HCT116 (cell line): ENCODE results near the gene AP2A1. TPM values are rescaled to one million over a fixed set of nuclear protein-coding genes. Genes with fewer than 3 reads are reported as not detected.

Experiments
- ATAC-seq: fragments of 200-7000 bp; cut with Tn5 transposase; 2 replicates; pipeline ENCODE4 v1.9.1; 2020; ENCODE audit warnings: mild to moderate bottlenecking, moderate library complexity
- BruUV-seq: library from RNA; stranded (reverse); fragments of 400-500 nt; replicated peaks from 2 replicates; lab custom pipeline; 2021; lab: Mats Ljungman, UMichigan
- CTCF ChIA-PET: fragments of 300-600 bp; sonication (Branson Sonifier 250); formaldehyde crosslinking; loops from one replicate; lab custom pipeline; 2021; ENCODE audit warnings: antibody characterized with exemption; lab: Charles Lee
- POLR2A ChIA-PET: fragments of 300-600, 350-600 bp; sonication (Branson Sonifier 250); formaldehyde crosslinking; loops from one replicate; lab custom pipeline; 2021; ENCODE audit warnings: antibody characterized with exemption; lab: Charles Lee
- RAD21 ChIA-PET, 2 experiments: fragments of 300-600 bp; sonication (Branson Sonifier 250); formaldehyde crosslinking; loops; one replicate each; lab custom pipeline; 2023; ENCODE audit warnings: low total read pairs in 2 of 2; ENCODE audit not compliant: uncharacterized antibody in 2 of 2, unreplicated experiment in 2 of 2, low non-redundant PET in 1 of 2; lab: Charles Lee
- DNase-seq: peaks from one replicate; pipeline ENCODE4 v3.0.0-alpha.2; 2010; ENCODE audit warnings: low read depth, low spot score
- H2AFZ ChIP-seq: fragments of 200-600 bp; shearing (Covaris generic), sonication (generic); 2 replicates; pipeline ENCODE4 v1.6.1; 2017; ENCODE audit warnings: low read depth, mixed run types, mixed read lengths, antibody characterized with exemption, low read length; ENCODE audit not compliant: poor library complexity, severe bottlenecking
- H3K27ac ChIP-seq: 2 replicates; pipeline ENCODE4 v1.5.1; 2012; ENCODE audit warnings: low read depth, low read length
- H3K27me3 ChIP-seq: fragments of 200-600 bp; sonication (generic); 2 replicates; pipeline ENCODE4 v1.6.1; 2016; ENCODE audit warnings: mixed run types, low read length, mixed read lengths; ENCODE audit not compliant: insufficient read depth
- H3K36me3 ChIP-seq, 2 experiments: fragments of 200-500 bp in 1 of 2; fragments of 200-600 bp in 1 of 2; sonication (Bioruptor generic) in 1 of 2; sonication (generic) in 1 of 2; 2 replicates each; pipeline versions ENCODE4 v1.5.1 to v1.6.1; 2014 to 2016; ENCODE audit warnings: low read length in 2 of 2, inconsistent platforms in 1 of 2, mixed read lengths in 1 of 2, mixed run types in 1 of 2; ENCODE audit not compliant: insufficient read depth in 2 of 2, control insufficient read depth in 1 of 2
- H3K4me1 ChIP-seq, 2 experiments: fragments of 200-600 bp in 1 of 2; sonication (generic) in 1 of 2; 2 replicates each; pipeline versions ENCODE4 v1.5.1 to v1.6.1; 2012 to 2017; ENCODE audit warnings: low read length in 2 of 2, inconsistent platforms in 1 of 2, mild to moderate bottlenecking in 1 of 2, mixed read lengths in 1 of 2, mixed run types in 1 of 2, moderate library complexity in 1 of 2; ENCODE audit not compliant: insufficient read depth in 2 of 2, control insufficient read depth in 1 of 2
- H3K4me2 ChIP-seq: fragments of 200-600 bp; sonication (generic); 2 replicates; pipeline ENCODE4 v1.6.1; 2017; ENCODE audit warnings: mixed run types, low read length, mixed read lengths
- H3K4me3 ChIP-seq, 2 experiments: fragments of 200-600 bp in 1 of 2; sonication (generic) in 1 of 2; replicated peaks in 1 of 2; 2 replicates each; pipeline ENCODE4 v1.5.1; 2011 to 2016; ENCODE audit warnings: low read length in 2 of 2, control low read depth in 1 of 2, low read depth in 1 of 2, mild to moderate bottlenecking in 1 of 2, mixed read lengths in 1 of 2, mixed run types in 1 of 2
- H3K79me2 ChIP-seq: fragments of 200-600 bp; sonication (generic); 2 replicates; pipeline ENCODE4 v1.6.1; 2017; ENCODE audit warnings: mild to moderate bottlenecking, mixed run types, low read length, moderate library complexity, mixed read lengths; ENCODE audit not compliant: insufficient read depth
- H3K9ac ChIP-seq: fragments of 200-600 bp; sonication (generic); 2 replicates; pipeline ENCODE4 v1.6.1; 2016; ENCODE audit warnings: low read length, mixed read lengths
- H3K9me2 ChIP-seq: fragments of 200-600 bp; sonication (generic), shearing (Covaris generic); 2 replicates; pipeline ENCODE4 v1.6.1; 2017; ENCODE audit warnings: mixed run types, mild to moderate bottlenecking, moderate library complexity; ENCODE audit not compliant: insufficient read depth
- H3K9me3 ChIP-seq, 2 experiments: fragments of 200-500 bp in 1 of 2; fragments of 200-600 bp in 1 of 2; sonication (Bioruptor generic) in 1 of 2; sonication (generic) in 1 of 2; 2 replicates each; pipeline ENCODE4 v1.6.1; 2014 to 2017; ENCODE audit warnings: low read length in 2 of 2, mixed read lengths in 2 of 2, inconsistent platforms in 1 of 2, low read depth in 1 of 2, mild to moderate bottlenecking in 1 of 2, mixed run types in 1 of 2, moderate library complexity in 1 of 2; ENCODE audit not compliant: control insufficient read depth in 1 of 2, insufficient read depth in 1 of 2
- H4K20me1 ChIP-seq: fragments of 200-600 bp; sonication (generic), shearing (Covaris generic); 2 replicates; pipeline ENCODE4 v1.6.1; 2017; ENCODE audit warnings: mixed run types, mild to moderate bottlenecking, moderate library complexity; ENCODE audit not compliant: insufficient read depth
- CBX3 ChIP-seq: IDR thresholded peaks from 2 replicates; pipeline ENCODE4 v1.6.1; 2012; ENCODE audit warnings: low read depth
- CEBPB ChIP-seq: IDR thresholded peaks from 2 replicates; pipeline ENCODE4 v1.6.1; 2012; ENCODE audit warnings: low read depth
- EGR1 ChIP-seq: IDR thresholded peaks from 2 replicates; pipeline ENCODE4 v1.6.1; 2012; ENCODE audit warnings: low read depth
- EZH2 ChIP-seq: fragments of 200-600 bp; sonication (generic); IDR thresholded peaks from 2 replicates; pipeline ENCODE4 v1.6.1; 2017; ENCODE audit warnings: antibody characterized with exemption, mixed run types
- EZH2phosphoT487 ChIP-seq: fragments of 200-600 bp; IDR thresholded peaks from 2 replicates; pipeline ENCODE4 v1.6.1; 2018; ENCODE audit warnings: antibody characterized with exemption, borderline replicate concordance
- FOSL1 ChIP-seq: IDR thresholded peaks from 2 replicates; pipeline ENCODE4 v1.6.1; 2012; ENCODE audit warnings: low read depth
- POLR2A ChIP-seq: IDR thresholded peaks from 2 replicates; pipeline ENCODE4 v1.7.0; 2011; ENCODE audit warnings: borderline replicate concordance; ENCODE audit not compliant: insufficient read depth, insufficient read length; ENCODE audit errors: extremely low read depth
- POLR2AphosphoS5 ChIP-seq: IDR thresholded peaks from 2 replicates; pipeline ENCODE4 v1.6.1; 2011; ENCODE audit warnings: mild to moderate bottlenecking, low read depth, low read length, moderate library complexity
- RAD21 ChIP-seq: IDR thresholded peaks from 2 replicates; pipeline ENCODE4 v1.6.1; 2012; ENCODE audit warnings: low read depth, mild to moderate bottlenecking
- SIN3A ChIP-seq: IDR thresholded peaks from 2 replicates; pipeline ENCODE4 v1.6.1; 2012; ENCODE audit warnings: low read depth
- TCF7L2 ChIP-seq: IDR thresholded peaks from 2 replicates; pipeline ENCODE4 v1.7.0; 2011; ENCODE audit warnings: borderline replicate concordance, inconsistent platforms; ENCODE audit not compliant: insufficient read depth, insufficient read length; ENCODE audit errors: extremely low read depth
- YY1 ChIP-seq: IDR thresholded peaks from 2 replicates; pipeline ENCODE4 v1.6.1; 2011; ENCODE audit warnings: low read length, low read depth, moderate library complexity, mild to moderate bottlenecking; ENCODE audit not compliant: insufficient replicate concordance; ENCODE audit errors: extremely low read depth
- ZFX ChIP-seq: fragments of 450-650 bp; IDR thresholded peaks from 2 replicates; pipeline ENCODE4 v1.6.1; 2017
- ZNF274 ChIP-seq: fragments of 200-500 bp; sonication (Bioruptor generic); IDR thresholded peaks from 2 replicates; pipeline ENCODE4 v1.6.1; 2014; ENCODE audit warnings: mild to moderate bottlenecking, low read depth, low read length, inconsistent platforms
- intact Hi-C: fragments of 100-400 bp; cut with micrococcal nuclease; formaldehyde crosslinking; loops from 2 replicates; pipeline ENCODE4 v1.10.0; 2022
- total RNA-seq: library from RNA; stranded (reverse); gene quantifications from one replicate; pipeline ENCODE4 v1.2.1, GENCODE V29; 2021; ENCODE audit not compliant: unreplicated experiment
- TF ChIP-seq, protein P1 (sequence below), 3 experiments: fragments of 200-600 bp in 1 of 3; sonication (generic) in 1 of 3; IDR thresholded peaks in 2 of 3; conservative IDR thresholded peaks in 1 of 3; 2 replicates each; pipeline ENCODE4 v1.5.1; 2012 to 2017; ENCODE audit warnings: low read depth in 2 of 3, low read length in 2 of 3, antibody characterized with exemption in 1 of 3, borderline replicate concordance in 1 of 3, control low read depth in 1 of 3, mild to moderate bottlenecking in 1 of 3, mixed read lengths in 1 of 3, mixed run types in 1 of 3, moderate library complexity in 1 of 3; ENCODE audit not compliant: insufficient read depth in 1 of 3
- TF ChIP-seq, protein P2 (sequence below): IDR thresholded peaks from 2 replicates; pipeline ENCODE4 v1.6.1; 2012; ENCODE audit warnings: low read depth
- TF ChIP-seq, protein P3 (sequence below): IDR thresholded peaks from 2 replicates; pipeline ENCODE4 v1.6.1; 2012
- TF ChIP-seq, protein P4 (sequence below): IDR thresholded peaks from 2 replicates; pipeline ENCODE4 v1.6.1; 2011; ENCODE audit warnings: mild to moderate bottlenecking, low read length, moderate library complexity; ENCODE audit not compliant: insufficient replicate concordance; ENCODE audit errors: extremely low read depth

The AP2A1 gene
- total RNA-seq, 1 experiment from 2014 or later = 102 TPM

DNA sequence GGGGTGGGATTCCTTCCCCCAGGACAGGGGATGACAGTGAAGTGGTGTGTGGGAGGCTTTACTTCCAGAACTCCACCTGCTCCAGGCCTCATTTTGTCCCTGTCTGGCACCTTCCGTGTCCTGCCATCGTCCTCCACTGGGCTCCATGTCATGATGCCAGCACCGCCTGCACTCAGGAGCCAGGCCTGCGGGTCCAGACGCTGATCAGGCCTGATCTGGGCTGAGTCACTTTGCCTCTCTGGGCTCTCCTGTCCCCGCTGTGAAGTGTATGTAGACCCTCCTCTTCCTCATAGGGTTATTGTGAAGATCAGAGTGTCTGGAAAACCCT, 36.7 kb downstream of the AP2A1 start:
- ATAC-seq (no peak), DNase-seq (no peak)
- Histone ChIP-seq H3K36me3 (peaks cover 5 to 18% of the 10 kb centered on the region in 2 experiments), H3K4me3 (no peak overlapping the region), H3K27me3 (no peaks in the 10 kb centered on the region), H3K27ac (no peak overlapping the region), H2AFZ (no peak overlapping the region), H4K20me1 (no peaks in the 10 kb centered on the region), H3K4me2 (no peak overlapping the region), H3K9ac (no peak overlapping the region), H3K79me2 (no peaks in the 10 kb centered on the region), H3K9me3 (no peaks in the 10 kb centered on the region), H3K9me2 (no peaks in the 10 kb centered on the region), H3K4me1 (peaks cover 4 to 20% of the 10 kb centered on the region in 2 experiments; a peak in 3 of 4 replicates)
- ChIA-PET RAD21 (no interaction called here), POLR2A (no interaction called here), CTCF (interaction anchor here (2.4 kb wide), 1 partner anchor 37 kb away, joined by 8 read pairs; the partner anchor contains the start of gene AP2A1)
- TF ChIP-seq, protein P1, sequence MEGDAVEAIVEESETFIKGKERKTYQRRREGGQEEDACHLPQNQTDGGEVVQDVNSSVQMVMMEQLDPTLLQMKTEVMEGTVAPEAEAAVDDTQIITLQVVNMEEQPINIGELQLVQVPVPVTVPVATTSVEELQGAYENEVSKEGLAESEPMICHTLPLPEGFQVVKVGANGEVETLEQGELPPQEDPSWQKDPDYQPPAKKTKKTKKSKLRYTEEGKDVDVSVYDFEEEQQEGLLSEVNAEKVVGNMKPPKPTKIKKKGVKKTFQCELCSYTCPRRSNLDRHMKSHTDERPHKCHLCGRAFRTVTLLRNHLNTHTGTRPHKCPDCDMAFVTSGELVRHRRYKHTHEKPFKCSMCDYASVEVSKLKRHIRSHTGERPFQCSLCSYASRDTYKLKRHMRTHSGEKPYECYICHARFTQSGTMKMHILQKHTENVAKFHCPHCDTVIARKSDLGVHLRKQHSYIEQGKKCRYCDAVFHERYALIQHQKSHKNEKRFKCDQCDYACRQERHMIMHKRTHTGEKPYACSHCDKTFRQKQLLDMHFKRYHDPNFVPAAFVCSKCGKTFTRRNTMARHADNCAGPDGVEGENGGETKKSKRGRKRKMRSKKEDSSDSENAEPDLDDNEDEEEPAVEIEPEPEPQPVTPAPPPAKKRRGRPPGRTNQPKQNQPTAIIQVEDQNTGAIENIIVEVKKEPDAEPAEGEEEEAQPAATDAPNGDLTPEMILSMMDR (IDR thresholded peaks at IDR 0.05 in 2 of 3, conservative IDR thresholded peaks at IDR 0.05 in 1 of 3; ENCODE audit: borderline replicate concordance in 1 of 3, insufficient read depth in 1 of 3, low read depth in 2 of 3, low read length in 2 of 3) = no peak
- TF ChIP-seq POLR2AphosphoS5 (no peak), POLR2A (no peak), EZH2 (no peak), EGR1 (no peak), RAD21 (no peak), ZNF274 (no peak), CBX3 (no peak), FOSL1 (no peak), TCF7L2 (no peak), ZFX (no peak), CEBPB (no peak), SIN3A (no peak), YY1 (no peak), EZH2phosphoT487 (no peak)
- TF ChIP-seq, protein P2, sequence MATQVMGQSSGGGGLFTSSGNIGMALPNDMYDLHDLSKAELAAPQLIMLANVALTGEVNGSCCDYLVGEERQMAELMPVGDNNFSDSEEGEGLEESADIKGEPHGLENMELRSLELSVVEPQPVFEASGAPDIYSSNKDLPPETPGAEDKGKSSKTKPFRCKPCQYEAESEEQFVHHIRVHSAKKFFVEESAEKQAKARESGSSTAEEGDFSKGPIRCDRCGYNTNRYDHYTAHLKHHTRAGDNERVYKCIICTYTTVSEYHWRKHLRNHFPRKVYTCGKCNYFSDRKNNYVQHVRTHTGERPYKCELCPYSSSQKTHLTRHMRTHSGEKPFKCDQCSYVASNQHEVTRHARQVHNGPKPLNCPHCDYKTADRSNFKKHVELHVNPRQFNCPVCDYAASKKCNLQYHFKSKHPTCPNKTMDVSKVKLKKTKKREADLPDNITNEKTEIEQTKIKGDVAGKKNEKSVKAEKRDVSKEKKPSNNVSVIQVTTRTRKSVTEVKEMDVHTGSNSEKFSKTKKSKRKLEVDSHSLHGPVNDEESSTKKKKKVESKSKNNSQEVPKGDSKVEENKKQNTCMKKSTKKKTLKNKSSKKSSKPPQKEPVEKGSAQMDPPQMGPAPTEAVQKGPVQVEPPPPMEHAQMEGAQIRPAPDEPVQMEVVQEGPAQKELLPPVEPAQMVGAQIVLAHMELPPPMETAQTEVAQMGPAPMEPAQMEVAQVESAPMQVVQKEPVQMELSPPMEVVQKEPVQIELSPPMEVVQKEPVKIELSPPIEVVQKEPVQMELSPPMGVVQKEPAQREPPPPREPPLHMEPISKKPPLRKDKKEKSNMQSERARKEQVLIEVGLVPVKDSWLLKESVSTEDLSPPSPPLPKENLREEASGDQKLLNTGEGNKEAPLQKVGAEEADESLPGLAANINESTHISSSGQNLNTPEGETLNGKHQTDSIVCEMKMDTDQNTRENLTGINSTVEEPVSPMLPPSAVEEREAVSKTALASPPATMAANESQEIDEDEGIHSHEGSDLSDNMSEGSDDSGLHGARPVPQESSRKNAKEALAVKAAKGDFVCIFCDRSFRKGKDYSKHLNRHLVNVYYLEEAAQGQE = no peak
- TF ChIP-seq, protein P3, sequence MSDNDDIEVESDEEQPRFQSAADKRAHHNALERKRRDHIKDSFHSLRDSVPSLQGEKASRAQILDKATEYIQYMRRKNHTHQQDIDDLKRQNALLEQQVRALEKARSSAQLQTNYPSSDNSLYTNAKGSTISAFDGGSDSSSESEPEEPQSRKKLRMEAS = no peak
- TF ChIP-seq, protein P4, sequence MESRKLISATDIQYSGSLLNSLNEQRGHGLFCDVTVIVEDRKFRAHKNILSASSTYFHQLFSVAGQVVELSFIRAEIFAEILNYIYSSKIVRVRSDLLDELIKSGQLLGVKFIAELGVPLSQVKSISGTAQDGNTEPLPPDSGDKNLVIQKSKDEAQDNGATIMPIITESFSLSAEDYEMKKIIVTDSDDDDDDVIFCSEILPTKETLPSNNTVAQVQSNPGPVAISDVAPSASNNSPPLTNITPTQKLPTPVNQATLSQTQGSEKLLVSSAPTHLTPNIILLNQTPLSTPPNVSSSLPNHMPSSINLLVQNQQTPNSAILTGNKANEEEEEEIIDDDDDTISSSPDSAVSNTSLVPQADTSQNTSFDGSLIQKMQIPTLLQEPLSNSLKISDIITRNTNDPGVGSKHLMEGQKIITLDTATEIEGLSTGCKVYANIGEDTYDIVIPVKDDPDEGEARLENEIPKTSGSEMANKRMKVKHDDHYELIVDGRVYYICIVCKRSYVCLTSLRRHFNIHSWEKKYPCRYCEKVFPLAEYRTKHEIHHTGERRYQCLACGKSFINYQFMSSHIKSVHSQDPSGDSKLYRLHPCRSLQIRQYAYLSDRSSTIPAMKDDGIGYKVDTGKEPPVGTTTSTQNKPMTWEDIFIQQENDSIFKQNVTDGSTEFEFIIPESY = no peak
- intact Hi-C loops = no loop called here
- no TSS peak for BruUV-seq
